Activated effector memory CD4-positive, alpha-beta T cell treated with anti-CD3 and anti-CD28 coated beads, Interleukin-2, amount 50 U/mL, for 16 hours (primary cell): Measurements from ENCODE around the gene FXYD1.
A peak's percentile ranks its signal among the peaks of the same experiment; 100 is the strongest.
"Not testable (repeated sequence)": the region's sequence is repeated elsewhere in the genome, so short reads cannot be mapped to it uniquely, and the experiment has no call there.

Experiments used
- DNase-seq: peaks from one replicate; pipeline ENCODE4 v3.0.0-alpha.2; 2020

The FXYD1 gene

DNA sequence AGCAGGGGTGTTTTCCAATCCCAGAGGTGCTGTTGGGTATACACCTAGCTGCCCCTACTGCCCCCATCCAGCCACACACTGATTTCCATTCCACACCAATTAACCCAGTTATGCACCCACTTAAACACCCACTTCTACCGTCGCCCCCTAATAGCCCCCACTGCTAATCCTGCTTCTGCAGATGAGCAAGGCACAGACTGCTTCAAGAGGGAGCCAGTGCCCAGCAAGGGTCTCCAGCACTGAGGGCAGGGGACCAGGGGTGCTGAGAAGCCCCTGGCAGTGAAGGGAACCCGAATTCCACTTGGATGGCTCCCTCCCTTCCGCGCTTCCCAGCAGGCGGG, 5.6 kb downstream of the FXYD1 start:
- DNase-seq: no peak

DNA sequence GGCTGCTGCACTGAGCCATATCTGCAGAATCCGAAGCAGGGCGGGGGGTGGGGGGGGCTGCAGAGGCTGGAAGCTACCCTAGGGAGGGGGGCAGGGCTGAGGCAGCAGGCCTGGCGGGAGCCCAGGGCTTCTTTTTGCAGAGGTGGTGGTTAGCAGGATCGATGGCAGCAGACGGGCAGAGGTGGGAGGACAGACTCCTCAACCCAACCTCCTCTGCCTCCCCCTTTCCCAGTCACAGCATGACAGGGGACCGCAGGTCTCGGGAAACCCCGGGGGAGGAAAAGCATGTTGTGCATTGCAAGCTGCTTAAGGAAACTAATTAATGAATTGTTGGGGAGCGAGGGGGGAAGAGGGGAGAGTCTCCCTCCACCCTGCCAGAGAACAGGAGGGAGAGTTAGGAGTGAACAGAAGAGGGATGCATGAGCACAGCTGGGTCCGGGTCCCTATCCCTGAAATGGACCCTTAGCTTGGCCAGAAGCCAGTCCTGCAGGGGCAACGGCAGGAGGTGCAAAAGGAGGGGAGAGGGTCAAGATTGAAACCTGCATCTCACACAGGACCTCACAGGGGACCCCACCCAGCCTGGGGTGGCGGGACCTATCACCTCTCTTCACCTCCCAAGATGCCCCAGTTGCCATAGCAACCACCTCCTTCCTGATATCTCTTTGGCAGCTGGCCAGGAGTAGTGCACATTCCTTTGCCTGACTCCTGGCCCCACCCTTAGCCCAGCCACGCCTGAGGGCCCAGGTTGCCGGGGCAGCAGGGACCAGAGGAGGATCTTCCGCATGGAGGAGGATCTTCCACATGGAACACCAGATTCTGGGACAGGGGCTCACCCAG, 6.2 kb downstream of the FXYD1 start:
- peak; percentile 70 for DNase-seq

DNA sequence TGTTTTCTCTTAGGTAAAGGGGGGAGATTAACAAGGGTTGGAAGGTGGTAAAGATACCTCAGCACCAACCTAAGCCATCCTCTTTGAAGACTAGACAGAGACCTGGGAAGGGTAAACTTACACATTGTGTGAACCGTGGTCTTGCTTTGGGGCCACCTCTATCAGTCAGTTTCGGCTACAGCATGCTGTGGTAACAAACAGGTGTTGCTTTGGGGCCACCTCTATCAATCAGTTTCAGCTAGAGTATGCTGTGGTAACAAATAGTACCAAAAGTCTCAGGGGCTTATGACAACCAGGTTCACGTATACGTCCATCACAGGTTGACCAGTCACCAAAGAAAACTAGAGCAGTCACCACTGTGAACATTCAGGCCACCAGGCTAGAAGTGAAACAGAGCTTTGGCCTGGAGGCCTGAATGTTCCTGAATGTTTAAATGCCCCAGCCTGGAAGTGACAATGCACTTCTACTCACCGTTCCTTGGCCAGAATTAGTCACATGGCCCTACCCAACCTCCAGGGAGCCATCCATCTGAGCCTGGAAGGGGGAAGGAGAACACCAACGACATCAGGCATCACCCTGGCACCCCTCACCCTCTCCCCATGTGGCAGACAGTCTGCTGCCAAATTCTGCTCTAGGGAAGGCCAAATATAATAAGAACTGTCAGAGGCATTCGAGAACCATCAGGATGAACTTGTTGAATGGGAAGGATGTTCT, 8.3 kb downstream of the FXYD1 start:
- no peak for DNase-seq

DNA sequence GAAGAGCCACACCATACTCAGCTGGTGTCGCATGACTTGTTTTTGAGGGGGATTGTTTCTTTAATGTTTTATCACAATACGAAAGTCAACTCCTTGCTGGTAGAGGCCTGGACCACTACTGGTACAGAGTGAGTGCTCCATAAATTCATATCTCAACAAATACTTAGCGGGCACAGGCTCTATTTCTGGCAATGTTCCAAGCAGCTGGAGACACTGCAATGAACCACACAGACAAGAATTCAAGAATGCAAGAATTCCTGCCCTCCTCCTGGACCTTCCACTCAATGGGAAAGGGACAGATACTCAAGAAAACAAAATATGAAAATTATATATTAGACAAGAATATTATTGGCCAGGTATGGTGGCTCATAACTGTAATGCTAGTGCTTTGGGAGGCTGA, 10.8 kb downstream of the FXYD1 start:
- no peak for DNase-seq

DNA sequence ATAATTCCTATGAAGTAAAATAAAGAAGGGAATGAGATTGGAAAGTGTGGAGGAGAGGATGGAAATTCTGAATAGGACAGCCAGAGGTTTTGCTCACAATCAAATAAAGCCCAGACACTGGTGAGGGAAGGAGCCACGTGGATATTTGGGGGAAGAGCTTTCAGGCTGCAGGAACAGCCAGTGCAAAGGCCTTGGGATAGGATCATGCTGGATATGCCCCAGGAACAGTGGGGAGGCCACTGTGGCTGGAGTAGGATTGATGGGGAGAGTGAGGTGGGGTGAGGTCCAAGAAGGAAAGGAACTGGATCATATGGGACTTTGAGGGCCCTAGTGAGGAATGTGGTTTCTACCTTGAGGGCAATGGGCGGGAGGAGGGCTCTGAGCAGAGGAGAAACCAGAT, 11.8 kb downstream of the FXYD1 start:
- DNase-seq: no peak

DNA sequence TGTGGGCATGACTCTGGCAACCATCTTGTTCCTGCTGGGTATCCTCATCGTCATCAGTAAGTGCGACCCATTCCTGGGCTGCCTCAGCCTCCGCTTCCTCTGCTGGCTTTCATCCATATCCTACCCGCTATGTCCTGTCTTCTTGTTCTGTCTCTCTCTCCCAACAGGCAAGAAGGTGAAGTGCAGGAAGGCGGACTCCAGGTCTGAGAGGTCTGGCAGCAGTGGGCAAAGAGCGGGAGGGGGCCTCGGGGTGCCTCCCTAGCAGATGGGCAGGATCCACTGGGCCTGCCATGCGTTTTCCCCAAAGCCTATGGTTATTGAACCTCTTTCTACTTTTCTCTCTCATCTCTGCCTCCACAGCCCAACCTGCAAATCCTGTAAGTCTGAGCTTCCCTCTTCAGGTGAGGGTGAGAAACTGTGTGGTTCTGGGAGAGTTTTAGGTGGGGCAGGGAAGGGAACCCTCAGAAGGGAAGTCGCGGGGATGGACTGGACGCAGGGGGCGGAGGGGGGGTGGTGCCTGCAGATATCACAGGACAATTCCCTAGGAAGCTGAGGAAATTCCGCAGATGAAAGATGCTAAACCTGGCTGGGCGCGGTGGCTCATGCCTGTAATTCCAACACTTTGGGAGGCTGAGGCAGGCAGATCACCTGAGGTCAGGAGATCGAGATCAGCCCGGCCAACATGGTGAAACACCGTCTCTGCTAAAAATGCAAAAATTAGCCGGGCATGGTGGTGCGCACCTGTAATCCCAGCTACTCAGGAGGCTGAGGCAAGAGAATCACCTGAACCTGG, 12.8 kb downstream of the FXYD1 start:
- no peak for DNase-seq

DNA sequence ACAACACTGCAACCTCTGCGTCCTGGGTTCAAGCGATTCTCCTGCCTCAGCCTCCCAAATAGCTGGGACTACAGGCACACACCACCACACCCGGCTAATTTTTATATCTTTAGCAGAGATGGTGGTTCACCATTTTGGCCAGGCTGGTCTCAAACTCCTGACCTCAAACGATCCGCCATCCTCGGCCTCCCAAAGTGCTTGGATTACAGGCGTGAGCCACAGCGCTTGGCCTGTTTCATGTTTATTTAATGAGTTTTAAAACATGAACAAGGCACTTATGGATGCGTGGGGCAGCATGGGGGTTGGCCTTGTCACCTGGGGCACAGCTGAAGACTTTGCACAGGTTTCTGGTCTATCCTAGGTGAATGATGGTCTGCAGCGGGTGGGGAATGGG, 14.5 kb downstream of the FXYD1 start:
- not testable (repeated sequence) for DNase-seq

DNA sequence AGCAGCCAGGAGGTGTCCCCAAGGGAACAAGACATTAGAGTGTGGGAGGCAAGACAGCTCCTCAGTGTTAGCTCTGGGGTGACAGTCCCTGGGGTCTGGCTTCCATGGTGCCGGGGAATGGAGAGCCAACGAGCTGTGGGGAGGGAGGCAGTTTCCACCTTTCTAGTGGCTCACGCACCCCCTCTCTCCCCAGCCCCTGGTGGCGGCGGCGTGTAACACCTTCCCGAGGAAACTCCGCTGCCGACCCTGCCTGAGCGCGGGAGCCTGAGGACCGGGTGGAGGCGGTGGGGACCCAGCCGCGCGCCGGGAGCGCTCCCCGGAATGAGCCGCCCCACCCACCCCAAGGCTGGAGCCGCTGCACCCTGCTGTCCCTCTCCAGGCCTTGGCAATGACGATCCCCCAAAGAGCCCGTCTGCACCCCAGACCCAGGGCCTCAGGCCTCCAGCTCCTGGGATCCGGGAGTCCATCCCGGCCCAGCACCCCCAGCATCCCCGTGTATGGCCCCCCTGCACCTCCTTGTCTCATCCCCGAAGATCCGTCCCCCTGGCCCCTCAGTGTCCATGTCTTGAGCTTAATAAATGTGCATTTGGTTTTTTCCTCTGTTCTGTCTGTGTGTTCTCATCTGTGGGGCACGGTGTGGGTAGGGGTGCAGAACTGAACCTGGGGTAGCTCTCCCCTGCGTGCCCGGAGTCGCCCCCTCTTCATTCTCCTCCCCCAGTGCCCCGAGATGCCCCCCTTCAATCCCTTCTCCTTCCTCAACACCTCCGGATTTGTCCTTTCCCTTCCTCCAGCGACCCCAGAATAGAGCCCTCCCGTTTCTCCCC, 15.3 kb downstream of the FXYD1 start:
- DNase-seq: peak; percentile 92

DNA sequence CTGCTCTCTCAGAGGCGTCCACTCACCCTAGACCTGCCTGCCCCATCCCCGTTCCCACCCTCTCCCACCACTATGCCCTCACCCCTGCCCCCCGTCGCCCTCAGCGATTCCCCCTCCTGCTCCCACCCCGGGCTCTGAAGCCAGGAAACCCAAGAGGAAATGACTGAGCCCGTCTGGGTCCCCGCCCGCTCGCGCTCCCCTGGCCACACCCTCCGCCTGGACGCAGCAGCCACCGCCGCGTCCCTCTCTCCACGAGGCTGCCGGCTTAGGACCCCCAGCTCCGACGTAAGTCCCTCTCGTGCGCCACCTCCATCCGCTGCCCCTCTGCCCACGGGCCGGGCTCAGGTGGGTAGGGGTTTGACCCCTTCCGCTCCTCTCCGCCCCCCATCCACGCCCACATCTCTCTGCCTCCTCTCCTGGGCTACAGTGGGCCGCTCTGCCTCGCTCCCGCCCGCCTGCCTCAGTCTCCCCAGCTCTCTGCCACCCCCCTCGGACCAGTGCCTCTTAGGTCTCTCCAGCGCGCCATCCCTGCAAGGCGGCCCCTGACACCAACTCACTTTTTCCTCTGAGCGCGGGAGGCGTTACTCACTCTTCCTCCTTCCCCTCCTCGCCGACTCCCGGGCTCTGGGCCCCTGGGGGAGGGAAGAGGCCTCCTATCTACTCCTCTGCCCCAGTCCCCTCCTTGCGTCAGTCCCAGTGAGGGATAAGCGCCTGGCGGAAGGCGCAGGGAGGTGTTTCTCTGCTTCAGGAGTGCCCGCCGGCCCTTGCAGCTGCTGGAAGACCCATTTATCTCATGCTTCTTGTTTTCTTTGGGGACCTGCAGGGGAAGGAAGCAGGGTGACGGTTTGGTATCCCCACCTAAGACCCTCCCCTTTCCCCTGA, 16.1 kb downstream of the FXYD1 start, which contains the start of gene FXYD5:
Gene FXYD5, plus strand, starts transcription at position 211 of the 882 bp plus-strand sequence. CDS start 816 bp downstream, outside the sequence.
- DNase-seq: peak; percentile 93

DNA sequence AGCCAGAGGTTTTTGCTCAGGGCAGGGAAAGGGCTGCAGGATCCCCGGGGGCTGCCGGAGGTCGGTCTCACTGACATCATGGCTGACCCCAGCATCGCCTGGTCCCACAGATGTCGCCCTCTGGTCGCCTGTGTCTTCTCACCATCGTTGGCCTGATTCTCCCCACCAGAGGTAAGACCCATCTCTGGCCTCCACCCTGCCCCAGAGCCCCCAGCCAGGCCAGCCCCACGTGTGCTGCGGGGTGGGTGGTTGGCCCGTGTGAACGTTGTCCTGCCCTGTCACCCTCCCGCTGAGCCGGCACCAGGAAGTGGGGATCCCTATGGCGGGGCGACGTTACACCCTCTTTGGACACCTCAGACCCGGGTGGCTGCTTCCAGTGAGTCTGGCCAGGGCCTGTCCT, 16.8 kb downstream of the FXYD1 start:
- peak; percentile 77 for DNase-seq

DNA sequence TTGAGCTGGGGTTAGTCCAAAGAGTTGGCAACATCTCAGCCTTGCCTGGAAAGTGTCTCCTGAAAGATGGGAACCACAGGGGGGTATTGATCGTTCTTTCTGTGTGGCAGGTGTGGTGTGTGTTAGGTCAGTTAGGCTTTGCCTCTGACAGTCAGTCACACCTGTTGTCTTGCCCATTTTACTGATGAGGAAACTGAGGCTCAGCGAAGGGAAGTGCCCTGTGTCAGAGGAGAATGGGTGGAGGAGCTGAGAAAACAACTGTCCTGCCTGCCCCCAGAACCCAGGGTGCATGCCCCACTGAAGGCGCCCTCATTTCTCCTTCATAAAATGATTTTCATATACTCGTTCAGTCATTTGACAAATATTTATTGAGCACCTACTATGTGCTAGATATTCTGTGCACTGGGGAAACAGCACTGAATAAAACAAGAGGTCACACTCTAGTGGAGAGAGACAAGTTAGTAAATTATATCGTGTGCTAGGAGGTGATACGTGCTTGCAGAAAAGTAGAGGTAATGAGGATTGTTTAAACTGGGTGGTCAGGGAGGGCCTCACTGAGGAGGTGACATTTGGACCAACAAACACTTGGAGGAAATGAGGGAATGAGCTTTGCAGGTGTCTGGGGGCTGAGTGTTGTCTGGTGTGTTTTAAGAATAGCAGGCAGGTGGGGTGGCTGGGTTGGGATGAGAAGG, 17.5 kb downstream of the FXYD1 start:
- DNase-seq: no peak

DNA sequence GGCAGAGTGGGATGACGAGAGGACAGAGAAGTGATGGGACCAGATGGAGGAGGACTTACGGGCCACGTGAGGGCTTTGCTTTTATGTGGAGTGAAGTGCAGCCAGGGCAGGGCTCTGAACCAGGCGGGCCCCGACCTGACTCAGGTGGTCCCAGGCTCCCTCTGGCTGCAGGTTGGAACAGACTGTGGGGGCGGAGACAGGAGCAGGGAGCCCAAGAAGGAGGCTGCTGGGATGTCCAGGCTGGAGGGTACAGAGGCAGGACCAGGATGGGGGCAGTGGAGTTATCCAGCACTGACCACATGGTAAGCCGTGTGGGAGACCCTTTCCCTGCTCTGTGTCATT, 18.0 kb downstream of the FXYD1 start:
- no peak for DNase-seq

DNA sequence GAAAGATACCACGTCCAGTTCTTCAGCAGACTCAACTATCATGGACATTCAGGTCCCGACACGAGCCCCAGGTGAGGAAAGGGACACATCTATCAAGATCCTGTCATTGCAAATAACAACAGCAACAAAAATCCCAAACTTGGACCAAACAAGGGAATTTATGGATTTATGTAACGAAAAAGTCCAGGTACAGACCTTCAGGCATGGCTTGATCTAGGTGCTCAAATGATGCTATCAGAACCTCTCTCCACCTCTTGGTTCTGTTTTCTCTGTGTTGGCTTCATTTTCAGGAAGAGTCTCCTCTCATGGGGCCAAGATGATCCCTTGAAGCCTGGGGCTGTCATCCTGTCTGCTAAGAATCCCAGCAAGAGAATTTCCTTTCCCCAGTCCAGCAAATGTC, 18.8 kb downstream of the FXYD1 start:
- no peak for DNase-seq

DNA sequence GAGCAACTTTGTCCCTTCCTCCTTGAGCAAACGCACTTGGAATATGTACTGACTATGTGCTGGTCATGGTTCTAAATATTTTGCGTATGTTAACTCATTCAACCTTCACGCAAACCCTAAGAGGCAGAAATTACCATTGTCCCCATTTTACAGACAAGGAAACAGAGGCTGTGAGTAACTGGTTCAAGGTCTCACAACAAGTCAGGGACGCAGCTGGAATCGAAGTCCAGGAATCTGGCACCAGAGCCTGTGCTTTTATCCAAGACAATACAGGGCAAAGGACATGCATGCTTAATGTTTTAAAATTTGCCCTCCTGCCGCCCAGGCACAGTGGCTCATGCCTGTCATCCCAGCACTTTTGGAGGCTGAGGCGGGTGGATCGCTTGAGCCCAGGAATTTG, 21.0 kb downstream of the FXYD1 start:
- DNase-seq: no peak

DNA sequence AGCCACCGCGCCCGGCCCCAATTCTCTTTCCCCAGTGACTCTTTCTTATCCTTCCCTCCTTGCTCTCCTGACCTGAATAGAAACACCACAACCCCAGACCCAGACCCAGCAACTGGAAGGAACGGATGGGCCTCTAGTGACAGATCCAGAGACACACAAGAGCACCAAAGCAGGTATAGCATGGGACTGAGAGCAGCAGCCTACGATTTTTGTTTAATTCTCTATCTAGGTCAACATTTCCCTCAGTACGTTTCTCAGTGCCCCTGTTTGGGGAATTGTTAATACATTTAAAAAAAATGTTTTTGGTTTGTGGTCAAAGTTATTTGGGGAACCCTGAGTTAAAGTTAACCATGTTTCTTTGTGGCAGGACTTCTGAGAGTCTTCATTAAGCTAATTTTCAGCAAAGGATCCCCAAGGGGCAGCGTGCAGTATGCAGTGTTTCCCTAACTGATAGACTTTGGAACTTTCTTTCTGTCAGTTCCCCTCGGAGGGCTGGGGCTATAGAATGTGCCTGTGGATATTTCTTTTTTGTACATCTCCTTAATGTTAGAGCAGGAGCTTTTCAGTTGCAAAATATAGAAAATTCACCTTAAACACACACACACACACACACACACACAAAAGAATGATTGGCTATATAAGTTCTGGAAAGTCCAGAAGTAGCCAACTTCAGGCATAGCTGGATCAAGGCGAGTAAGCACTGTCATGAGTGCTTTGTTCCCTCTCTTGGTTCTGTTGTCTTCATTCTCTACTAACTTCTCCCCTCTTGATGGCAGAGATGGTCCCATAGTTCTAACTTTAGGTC, 22.2 kb downstream of the FXYD1 start:
- no peak for DNase-seq

DNA sequence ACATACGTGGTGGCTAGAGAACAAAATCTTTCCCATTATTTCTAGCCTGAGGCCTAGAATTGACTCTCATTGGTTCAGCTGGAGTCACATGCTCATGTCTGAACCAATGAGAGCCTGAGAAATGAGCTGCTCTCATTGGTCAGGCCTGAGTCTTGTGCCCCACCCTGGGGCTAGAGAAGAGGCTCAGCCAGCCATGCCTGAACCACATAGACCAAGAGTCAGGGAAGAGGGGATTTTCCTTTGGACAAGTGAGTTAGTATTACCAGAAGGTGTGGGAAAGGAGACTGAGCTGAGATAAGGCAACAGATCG, 22.8 kb downstream of the FXYD1 start:
- DNase-seq: no peak

DNA sequence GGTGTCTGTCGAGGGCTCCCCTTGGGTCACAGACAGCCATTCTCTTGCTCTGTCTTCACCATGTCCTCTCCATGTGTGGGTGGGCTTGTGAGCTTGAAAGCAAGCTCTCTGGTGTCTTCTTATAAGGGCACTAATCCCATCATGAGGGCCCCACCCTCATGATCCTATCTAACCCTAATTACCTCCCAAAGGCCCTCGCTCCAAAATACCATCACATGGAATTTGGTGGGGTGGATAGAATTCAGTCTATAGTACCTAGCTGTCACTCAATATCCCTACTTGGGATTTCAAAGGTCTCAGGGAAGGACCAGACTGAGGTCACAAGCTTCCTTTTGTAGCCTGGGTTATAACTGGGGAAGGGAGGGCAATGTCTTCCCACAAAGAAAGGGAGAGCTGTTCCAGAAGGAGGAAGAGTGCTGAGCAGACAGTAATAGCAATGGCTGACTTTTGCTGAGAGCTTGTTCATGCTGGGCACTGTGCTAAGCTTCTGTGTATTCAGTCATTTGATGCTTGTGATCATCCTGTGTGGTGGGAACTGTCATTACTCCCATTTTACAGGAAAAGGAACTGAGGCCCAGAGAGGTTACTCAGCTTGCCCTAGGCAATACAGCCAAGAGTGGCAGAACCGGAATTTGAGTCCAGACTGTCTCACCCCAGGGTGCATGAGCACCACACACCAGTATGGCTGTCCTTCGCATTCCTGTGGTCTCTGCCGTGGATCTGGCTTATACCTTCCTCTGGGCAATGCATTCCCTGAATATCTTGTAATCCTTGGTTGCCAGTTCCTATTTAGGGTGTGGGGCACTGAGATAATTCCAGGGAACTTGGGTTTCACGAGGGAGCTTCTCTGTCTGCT, 24.1 kb downstream of the FXYD1 start:
- DNase-seq: peak; percentile 28

DNA sequence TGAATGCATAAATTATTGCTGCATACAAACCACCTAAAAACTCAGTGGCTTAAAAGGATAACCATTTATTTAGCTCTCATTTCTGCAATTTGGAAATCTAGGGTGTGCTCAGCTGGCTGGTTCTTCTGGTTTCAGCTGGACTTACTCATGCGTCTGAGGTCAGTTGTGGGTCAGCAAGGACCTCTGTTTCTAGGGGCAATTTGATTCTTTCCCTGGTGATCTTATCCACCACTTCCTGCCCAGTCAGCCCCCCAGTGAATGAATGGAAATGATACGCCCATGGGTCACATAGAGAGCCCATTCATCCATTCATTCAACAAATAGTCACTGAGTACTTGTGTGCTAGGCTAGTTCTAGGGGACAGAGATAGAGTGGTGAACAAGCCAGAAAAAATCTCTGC, 25.8 kb downstream of the FXYD1 start:
- DNase-seq: no peak
